ENCODE measurements around the gene USP6NL. TPM values are rescaled to one million over a fixed set of nuclear protein-coding genes. Genes with fewer than 3 reads are reported as not detected.

Gene USP6NL
- total RNA-seq, 2 donors from 2014 or later: 13.9 to 28.4 TPM

DNA sequence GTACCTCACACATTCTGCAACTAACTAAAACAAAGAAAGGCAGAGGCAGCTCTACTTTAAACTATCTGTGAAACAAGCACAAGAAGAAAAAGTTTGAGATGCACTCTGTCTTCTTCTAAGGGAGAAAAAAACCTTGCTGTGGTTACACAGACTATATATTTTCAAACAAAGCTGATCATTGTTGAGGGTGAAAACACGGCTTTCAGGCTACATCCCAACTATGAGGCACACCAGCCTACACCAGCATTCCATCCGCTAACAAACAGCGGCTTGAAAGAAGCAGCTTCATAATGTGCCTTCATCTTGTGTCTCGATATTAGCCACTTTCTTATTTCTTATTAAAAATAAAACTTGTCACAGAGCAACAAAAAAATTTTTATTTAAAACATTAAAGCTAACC is 79.1 kb downstream of the USP6NL start:
- WGBS: 43% methylated on average over 4 of the region's 4 CpGs
- H3K36me3 ChIP-seq: no peaks in the 10 kb centered on the region
- H3K9me3 ChIP-seq: no peaks in the 10 kb centered on the region
- no peak for DNase-seq (ENCODE audit: low spot score)
- H3K27ac ChIP-seq: no peak overlapping the region
- no peak overlapping the region for H3K4me3 ChIP-seq
- intact Hi-C loops (cut with DNase I): no loop called here
- no peaks in the 10 kb centered on the region for H3K4me1 ChIP-seq (replicated peaks)
- TF ChIP-seq, protein P1, sequence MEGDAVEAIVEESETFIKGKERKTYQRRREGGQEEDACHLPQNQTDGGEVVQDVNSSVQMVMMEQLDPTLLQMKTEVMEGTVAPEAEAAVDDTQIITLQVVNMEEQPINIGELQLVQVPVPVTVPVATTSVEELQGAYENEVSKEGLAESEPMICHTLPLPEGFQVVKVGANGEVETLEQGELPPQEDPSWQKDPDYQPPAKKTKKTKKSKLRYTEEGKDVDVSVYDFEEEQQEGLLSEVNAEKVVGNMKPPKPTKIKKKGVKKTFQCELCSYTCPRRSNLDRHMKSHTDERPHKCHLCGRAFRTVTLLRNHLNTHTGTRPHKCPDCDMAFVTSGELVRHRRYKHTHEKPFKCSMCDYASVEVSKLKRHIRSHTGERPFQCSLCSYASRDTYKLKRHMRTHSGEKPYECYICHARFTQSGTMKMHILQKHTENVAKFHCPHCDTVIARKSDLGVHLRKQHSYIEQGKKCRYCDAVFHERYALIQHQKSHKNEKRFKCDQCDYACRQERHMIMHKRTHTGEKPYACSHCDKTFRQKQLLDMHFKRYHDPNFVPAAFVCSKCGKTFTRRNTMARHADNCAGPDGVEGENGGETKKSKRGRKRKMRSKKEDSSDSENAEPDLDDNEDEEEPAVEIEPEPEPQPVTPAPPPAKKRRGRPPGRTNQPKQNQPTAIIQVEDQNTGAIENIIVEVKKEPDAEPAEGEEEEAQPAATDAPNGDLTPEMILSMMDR (IDR thresholded peaks at IDR 0.05): no peak
- TF ChIP-seq POLR2AphosphoS5 (IDR thresholded peaks at IDR 0.05) (no peak), POLR2A (IDR thresholded peaks at IDR 0.05) (no peak)
- no peaks in the 10 kb centered on the region for H3K27me3 ChIP-seq (replicated peaks; ENCODE audit: insufficient read depth)

DNA sequence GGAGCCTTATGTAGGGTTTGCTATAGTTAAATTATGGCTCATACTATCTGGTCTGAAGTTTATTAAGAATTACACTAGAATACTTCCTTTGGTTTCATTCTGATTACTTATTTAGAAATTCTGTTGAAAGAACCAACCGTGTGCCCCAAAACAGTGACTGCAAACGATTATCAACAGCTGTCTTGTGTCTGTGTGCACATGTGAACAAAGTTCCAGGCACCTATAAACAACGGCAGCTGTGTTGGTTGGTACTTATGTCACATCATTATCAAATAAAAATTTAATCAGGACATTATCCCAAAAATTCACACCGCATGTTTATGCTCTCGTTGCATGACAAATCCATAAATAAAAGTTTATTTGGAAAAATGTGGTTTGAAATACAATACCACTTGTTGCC is 80.6 kb downstream of the USP6NL start:
- no peaks in the 10 kb centered on the region for H3K4me1 ChIP-seq (replicated peaks)
- no peak overlapping the region for H3K4me3 ChIP-seq
- WGBS: 67% methylated on average over 5 of the region's 5 CpGs
- H3K9me3 ChIP-seq: no peaks in the 10 kb centered on the region
- no peaks in the 10 kb centered on the region for H3K27me3 ChIP-seq (replicated peaks; ENCODE audit: insufficient read depth)
- no peaks in the 10 kb centered on the region for H3K36me3 ChIP-seq
- no peak overlapping the region for H3K27ac ChIP-seq
- no peak for DNase-seq (ENCODE audit: low spot score)
- intact Hi-C loops (cut with DNase I): no loop called here
- TF ChIP-seq POLR2AphosphoS5 (IDR thresholded peaks at IDR 0.05) (no peak), POLR2A (IDR thresholded peaks at IDR 0.05) (no peak)
- TF ChIP-seq, protein P1 (IDR thresholded peaks at IDR 0.05): no peak

DNA sequence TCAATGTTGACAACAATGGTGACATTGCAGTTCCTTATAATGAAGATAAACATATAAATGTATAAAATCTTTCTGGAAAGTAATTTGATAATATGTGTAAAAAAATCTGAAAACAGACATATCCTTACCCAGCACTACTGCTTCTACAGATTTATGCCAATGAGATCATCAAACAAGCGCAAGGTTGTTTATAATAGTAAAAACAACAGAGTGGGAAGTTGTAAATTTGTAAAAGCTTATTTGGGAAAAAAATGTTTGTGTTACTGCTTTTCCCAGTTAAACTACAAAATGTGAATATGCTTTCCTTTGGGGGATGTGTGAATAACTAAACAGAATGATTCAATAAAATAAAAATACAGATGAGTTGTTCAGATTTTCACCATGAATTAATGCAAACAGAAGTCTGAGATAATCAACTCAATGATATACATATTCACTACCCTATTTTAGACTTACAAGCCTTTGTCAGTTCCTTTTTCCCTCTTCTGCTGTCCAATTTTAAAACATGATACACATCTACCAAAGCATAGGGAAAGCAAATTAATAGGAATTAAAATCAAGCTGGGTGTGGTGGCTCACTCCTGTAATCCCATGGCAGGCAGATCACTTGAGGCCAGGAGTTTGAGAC is 82.1 kb downstream of the USP6NL start:
- 57% methylated on average over 1 of the region's 1 CpG for WGBS
- no peaks in the 10 kb centered on the region for H3K27me3 ChIP-seq (replicated peaks; ENCODE audit: insufficient read depth)
- TF ChIP-seq POLR2AphosphoS5 (IDR thresholded peaks at IDR 0.05): no peak
- TF ChIP-seq, protein P1 (IDR thresholded peaks at IDR 0.05): no peak
- TF ChIP-seq POLR2A (IDR thresholded peaks at IDR 0.05): no peak
- no peak overlapping the region for H3K4me3 ChIP-seq
- no peaks in the 10 kb centered on the region for H3K36me3 ChIP-seq
- no peak overlapping the region for H3K27ac ChIP-seq
- no peaks in the 10 kb centered on the region for H3K9me3 ChIP-seq
- intact Hi-C loops (cut with DNase I): no loop called here
- no peak for DNase-seq (ENCODE audit: low spot score)
- H3K4me1 ChIP-seq (replicated peaks): no peaks in the 10 kb centered on the region

DNA sequence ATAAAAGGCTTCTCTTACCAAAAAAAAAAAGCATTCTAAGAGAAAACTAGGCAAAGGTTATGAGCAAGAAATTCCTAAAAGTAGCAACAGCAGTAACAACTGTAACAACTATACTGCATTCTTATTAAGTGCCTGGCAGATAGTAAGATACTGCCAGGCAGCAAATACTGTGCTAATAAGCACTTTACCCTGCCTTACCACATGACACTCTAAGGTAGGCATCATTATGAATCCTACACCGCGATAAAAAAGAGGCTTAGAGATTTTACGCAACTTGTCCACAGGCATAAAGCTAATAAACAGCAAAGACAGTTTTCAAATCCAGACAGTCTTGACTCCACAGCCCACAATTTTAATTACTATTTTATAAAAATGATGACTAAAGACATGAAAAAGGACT is 83.2 kb downstream of the USP6NL start:
- Histone ChIP-seq H3K27me3 (replicated peaks; ENCODE audit: insufficient read depth) (no peaks in the 10 kb centered on the region), H3K4me3 (no peak overlapping the region), H3K9me3 (no peaks in the 10 kb centered on the region), H3K27ac (no peak overlapping the region), H3K36me3 (no peaks in the 10 kb centered on the region), H3K4me1 (replicated peaks) (no peaks in the 10 kb centered on the region)
- intact Hi-C loops (cut with DNase I): no loop called here
- no peak for DNase-seq (ENCODE audit: low spot score)
- 73% methylated on average over 3 of the region's 3 CpGs for WGBS
- TF ChIP-seq POLR2AphosphoS5 (IDR thresholded peaks at IDR 0.05) (no peak), POLR2A (IDR thresholded peaks at IDR 0.05) (no peak)
- TF ChIP-seq, protein P1 (IDR thresholded peaks at IDR 0.05): no peak

DNA sequence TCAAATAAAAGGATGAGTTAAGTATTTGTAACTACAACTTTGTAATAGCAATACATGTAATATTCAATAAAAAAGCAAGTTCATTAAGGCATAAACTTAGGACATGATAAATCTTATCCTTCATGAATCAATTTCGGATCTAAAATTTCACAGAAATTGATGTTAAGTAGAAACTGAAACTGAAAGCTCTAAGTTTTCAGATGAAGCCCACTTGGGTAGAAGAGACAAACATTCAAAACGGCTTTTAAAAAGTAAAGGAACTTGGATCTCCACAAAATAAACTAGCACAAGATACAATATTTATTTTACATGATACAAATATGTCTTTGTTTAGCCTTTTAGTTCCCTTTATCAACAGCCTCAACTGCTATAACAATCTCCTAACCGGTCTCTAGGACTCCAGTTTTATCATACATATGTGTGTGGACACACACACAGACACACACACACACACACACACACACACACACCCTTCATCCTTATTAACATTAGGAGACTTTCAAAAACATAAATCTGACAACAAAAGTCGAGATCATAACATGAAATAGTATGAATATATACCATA is 83.7 kb downstream of the USP6NL start:
- intact Hi-C loops (cut with DNase I): no loop called here

More for the DNA sequence above, 83.7 kb downstream of the USP6NL start:
- H3K27me3 ChIP-seq (replicated peaks; ENCODE audit: insufficient read depth): no peaks in the 10 kb centered on the region
- no peaks in the 10 kb centered on the region for H3K36me3 ChIP-seq
- no peak overlapping the region for H3K4me3 ChIP-seq
- H3K9me3 ChIP-seq: no peaks in the 10 kb centered on the region
- TF ChIP-seq POLR2AphosphoS5 (IDR thresholded peaks at IDR 0.05): no peak
- TF ChIP-seq POLR2A (IDR thresholded peaks at IDR 0.05): no peak
- TF ChIP-seq, protein P1 (IDR thresholded peaks at IDR 0.05): no peak
- 35% methylated on average over 4 of the region's 4 CpGs for WGBS
- H3K4me1 ChIP-seq (replicated peaks): no peaks in the 10 kb centered on the region
- no peak for DNase-seq (ENCODE audit: low spot score)
- H3K27ac ChIP-seq: no peak overlapping the region
